Kidney (tissue), 14 donors: ENCODE measurements around the gene RSPH6A. TPM values are rescaled to one million over a fixed set of nuclear protein-coding genes. Genes with fewer than 3 reads are reported as not detected.

Experiments
- DNase-seq, 5 donors: peaks; one replicate each; pipeline ENCODE4 v3.0.0-alpha.2; 2013 to 2020
- FAIRE-seq: peaks from 2 replicates; lab custom pipeline; 2012; peaks lifted over from hg19 to GRCh38; lab: Jason Lieb, UNC
- H3K27ac ChIP-seq, 2 donors: one replicate each; pipeline ENCODE4 v1.7.0; 2013; ENCODE audit warnings: low read depth in 2 of 2, low read length in 2 of 2, inconsistent platforms in 1 of 2
- H3K27me3 ChIP-seq: one replicate; pipeline ENCODE4 v1.7.1; 2013; ENCODE audit warnings: low read length, inconsistent platforms; ENCODE audit not compliant: control insufficient read depth, insufficient read depth
- H3K36me3 ChIP-seq, 3 donors: one replicate each; pipeline versions ENCODE4 v1.7.0 to v1.7.1; 2013; ENCODE audit warnings: low read length in 3 of 3, control low read depth in 1 of 3, inconsistent platforms in 1 of 3; ENCODE audit not compliant: insufficient read depth in 3 of 3, control insufficient read depth in 2 of 3
- H3K4me1 ChIP-seq, 3 donors: one replicate each; pipeline versions ENCODE4 v1.7.0 to v1.7.1; 2013; ENCODE audit warnings: low read length in 3 of 3, inconsistent platforms in 1 of 3, low read depth in 1 of 3; ENCODE audit not compliant: control insufficient read depth in 2 of 3, insufficient read depth in 2 of 3
- H3K4me3 ChIP-seq, 3 donors: one replicate each; pipeline versions ENCODE4 v1.7.0 to v1.8.1; 2013; ENCODE audit warnings: low read length in 3 of 3, control low read depth in 1 of 3, inconsistent platforms in 1 of 3
- H3K9ac ChIP-seq, 3 donors: one replicate each; pipeline versions ENCODE4 v1.7.0 to v1.7.1; 2013; ENCODE audit warnings: low read length in 3 of 3, control low read depth in 1 of 3, inconsistent platforms in 1 of 3
- H3K9me3 ChIP-seq, 3 donors: one replicate each; pipeline versions ENCODE4 v1.7.0 to v1.7.1; 2013; ENCODE audit warnings: low read length in 3 of 3, control low read depth in 1 of 3, inconsistent platforms in 1 of 3; ENCODE audit not compliant: control insufficient read depth in 2 of 3, insufficient read depth in 1 of 3
- intact Hi-C: fragments of 100-400 bp; cut with DNase I; formaldehyde crosslinking; loops from one replicate; pipeline ENCODE4 v1.11.1; 2022
- polyA plus RNA-seq: library from polyadenylated mRNA; stranded (reverse); fragments of 350-450 nt; fragmentation: Illumina TruSeq; extraction: RNeasy Lipid Tissue Mini Kit (QIAGEN cat#74804); gene quantifications from one replicate; pipeline ENCODE4 v1.2.3, GENCODE V29; 2014; ENCODE audit warnings: low read depth, low replicate concordance; ENCODE audit not compliant: insufficient read depth
- total RNA-seq: library from RNA; stranded (reverse); fragmentation: NEBNext Ultra II Directional; extraction: Animal tissue kit (Norgen Biotek cat#: 25700); gene quantifications from one replicate; pipeline ENCODE4 v1.2.1, GENCODE V29; 2021
- TF ChIP-seq, protein P1 (sequence below): IDR thresholded peaks from 3 replicates; pipeline ENCODE4 v1.5.1; 2012; ENCODE audit warnings: mild to moderate bottlenecking, moderate library complexity, borderline replicate concordance; ENCODE audit not compliant: insufficient read depth; ENCODE audit errors: extremely low read depth
- donor health status: control.
- donor health status: control.
- donor health status: control.
- donor health status: control.
- donor health status: control.
- donor health status: DM: yes; HTN: yes; CAD: no.
- donor health status: Normal renal cell carcinoma (clear cell type).

Gene RSPH6A
- total and polyA plus RNA-seq, 2 donors from 2014 or later = 0.13 TPM; not detected in 1

DNA sequence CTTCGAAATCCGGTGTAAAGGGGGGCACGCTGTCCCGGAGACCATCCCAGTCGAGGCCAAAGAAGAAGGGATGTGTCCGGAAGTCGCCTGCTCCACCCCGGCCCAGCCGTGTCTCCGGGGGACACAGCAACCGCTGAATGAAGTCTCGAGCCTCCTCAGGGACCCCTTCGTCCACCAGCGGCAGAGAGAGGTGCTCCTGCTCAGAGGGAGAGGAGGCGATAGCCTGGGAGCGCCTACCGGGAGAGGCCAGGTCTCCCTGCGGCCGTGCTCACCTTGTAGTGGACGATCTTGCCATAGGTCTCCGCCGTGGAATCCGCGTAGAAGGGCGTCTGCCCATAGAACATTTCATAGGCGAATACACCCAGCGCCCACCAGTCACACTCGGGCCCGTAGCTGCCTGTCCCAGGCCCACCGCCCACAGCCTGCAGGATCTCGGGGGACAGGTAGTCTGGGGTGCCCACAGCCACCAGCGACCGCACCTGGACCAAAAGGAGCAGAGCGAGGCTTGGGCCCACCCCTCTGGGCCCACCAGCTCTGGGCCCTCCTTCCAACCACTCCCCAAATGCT, 37.6 kb downstream of the RSPH6A start:
- Histone ChIP-seq H3K4me1 (peaks cover 0 to 30% (median 9%) of the 10 kb centered on the region in 3 donors), H3K27me3 (no peaks in the 10 kb centered on the region), H3K36me3 (peaks cover 0 to 5% (median 2%) of the 10 kb centered on the region in 3 donors), H3K4me3 (no peak overlapping the region), H3K9ac (no peak overlapping the region), H3K9me3 (no peaks in the 10 kb centered on the region), H3K27ac (no peak overlapping the region)
- FAIRE-seq (no peak), DNase-seq (no peak)
- intact Hi-C loops = no loop called here
- TF ChIP-seq, protein P1, sequence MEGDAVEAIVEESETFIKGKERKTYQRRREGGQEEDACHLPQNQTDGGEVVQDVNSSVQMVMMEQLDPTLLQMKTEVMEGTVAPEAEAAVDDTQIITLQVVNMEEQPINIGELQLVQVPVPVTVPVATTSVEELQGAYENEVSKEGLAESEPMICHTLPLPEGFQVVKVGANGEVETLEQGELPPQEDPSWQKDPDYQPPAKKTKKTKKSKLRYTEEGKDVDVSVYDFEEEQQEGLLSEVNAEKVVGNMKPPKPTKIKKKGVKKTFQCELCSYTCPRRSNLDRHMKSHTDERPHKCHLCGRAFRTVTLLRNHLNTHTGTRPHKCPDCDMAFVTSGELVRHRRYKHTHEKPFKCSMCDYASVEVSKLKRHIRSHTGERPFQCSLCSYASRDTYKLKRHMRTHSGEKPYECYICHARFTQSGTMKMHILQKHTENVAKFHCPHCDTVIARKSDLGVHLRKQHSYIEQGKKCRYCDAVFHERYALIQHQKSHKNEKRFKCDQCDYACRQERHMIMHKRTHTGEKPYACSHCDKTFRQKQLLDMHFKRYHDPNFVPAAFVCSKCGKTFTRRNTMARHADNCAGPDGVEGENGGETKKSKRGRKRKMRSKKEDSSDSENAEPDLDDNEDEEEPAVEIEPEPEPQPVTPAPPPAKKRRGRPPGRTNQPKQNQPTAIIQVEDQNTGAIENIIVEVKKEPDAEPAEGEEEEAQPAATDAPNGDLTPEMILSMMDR = no peak

DNA sequence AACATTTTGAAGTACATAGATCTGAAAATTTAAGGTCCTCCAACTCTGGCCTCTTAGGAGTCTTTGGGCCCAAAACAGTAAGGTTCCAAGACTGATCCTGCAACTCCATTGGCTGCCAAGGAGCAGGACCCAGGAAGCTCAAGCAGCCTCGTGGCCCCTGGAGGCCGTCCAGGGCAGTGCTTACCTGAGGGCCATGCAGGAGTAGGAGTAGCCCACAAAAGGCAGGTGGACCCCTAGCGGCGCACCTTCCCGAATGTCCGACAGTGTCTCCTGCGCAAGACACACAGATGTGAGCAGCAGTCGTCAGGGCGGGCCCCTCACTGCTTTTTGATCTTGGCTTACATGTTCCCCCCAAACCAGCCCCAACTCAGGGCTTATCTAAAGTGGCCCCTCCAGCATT, 40.3 kb downstream of the RSPH6A start:
- FAIRE-seq = no peak
- H3K9ac ChIP-seq = no peak overlapping the region
- H3K9me3 ChIP-seq = no peaks in the 10 kb centered on the region
- TF ChIP-seq, protein P1 = no peak
- H3K4me1 ChIP-seq = peaks cover 0 to 13% (median 12%) of the 10 kb centered on the region in 3 donors
- peaks cover 0 to 5% (median 2%) of the 10 kb centered on the region in 3 donors for H3K36me3 ChIP-seq
- peak in 1 of 5 donors; percentile 27 for DNase-seq
- peak overlapping the region; percentile 32 to 67 for H3K27ac ChIP-seq
- H3K27me3 ChIP-seq = no peaks in the 10 kb centered on the region
- H3K4me3 ChIP-seq = no peak overlapping the region
- intact Hi-C loops = no loop called here

DNA sequence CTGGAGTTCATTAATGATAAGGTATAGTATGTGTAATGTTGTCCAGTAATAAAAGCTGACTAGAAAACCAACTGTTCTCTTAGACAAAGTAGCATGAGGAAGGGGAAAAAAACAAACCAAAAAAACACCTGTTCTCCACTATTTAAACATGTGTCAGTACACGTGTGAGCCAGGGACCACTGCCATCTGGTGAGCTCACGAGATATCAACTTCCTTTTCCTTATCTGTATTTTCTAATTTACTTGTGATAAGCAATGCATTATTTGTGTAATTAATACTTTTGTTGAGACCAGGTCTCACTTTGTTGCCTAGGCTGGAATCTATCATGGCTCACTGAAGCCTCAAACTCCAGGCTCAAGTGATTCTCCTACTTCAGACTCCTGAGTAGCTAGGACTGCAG, 41.7 kb downstream of the RSPH6A start:
- TF ChIP-seq, protein P1 = no peak
- FAIRE-seq (no peak), DNase-seq (no peak)
- intact Hi-C loops = no loop called here
- no peak overlapping the region for H3K9ac ChIP-seq
- no peaks in the 10 kb centered on the region for H3K9me3 ChIP-seq
- no peak overlapping the region for H3K4me3 ChIP-seq
- peaks cover 0 to 12% (median 6%) of the 10 kb centered on the region in 3 donors for H3K4me1 ChIP-seq
- H3K27me3 ChIP-seq = no peaks in the 10 kb centered on the region
- H3K36me3 ChIP-seq = peaks cover 0 to 5% (median 2%) of the 10 kb centered on the region in 3 donors
- peak overlapping the region; percentile 49 to 80 for H3K27ac ChIP-seq
